Urinary bladder (tissue), 2 donors: ENCODE results near the gene CGA. TPM values are rescaled to one million over a fixed set of nuclear protein-coding genes. Genes with fewer than 3 reads are reported as not detected.

Source experiments
- polyA plus RNA-seq: library from polyadenylated mRNA; stranded (reverse); fragments of 200-250 nt; gene quantifications from one replicate; pipeline ENCODE4 v1.2.3, GENCODE V29; 2013
- total RNA-seq: library from RNA; depleted of rRNA; stranded (reverse); fragments of >200 nt; gene quantifications from one replicate; pipeline ENCODE4 v1.2.3, GENCODE V29; 2014
- donor health status: healthy.

Gene CGA
- total and polyA plus RNA-seq, 2 donors = not detected

Other genes starting within 250 kb of the CGA start
- gene HTR1E, start 157.6 kb downstream of the CGA start, total RNA-seq = 0.26 TPM
- not detected for gene HTR1E, start 157.6 kb downstream of the CGA start, polyA plus RNA-seq
- 138 TPM for gene ZNF292, start 60.5 kb upstream of the CGA start, total RNA-seq
- 8.5 TPM for gene ZNF292, start 60.5 kb upstream of the CGA start, polyA plus RNA-seq
- gene SMIM8, start 227.5 kb upstream of the CGA start, total RNA-seq = 37.8 TPM
- gene SMIM8, start 227.5 kb upstream of the CGA start, polyA plus RNA-seq = 9.6 TPM
- 0.16 TPM for gene GJB7, start 234.2 kb upstream of the CGA start, total RNA-seq
- gene GJB7, start 234.2 kb upstream of the CGA start, polyA plus RNA-seq = 0.09 TPM
- gene C6orf163, start 249.7 kb upstream of the CGA start, total RNA-seq = 17.1 TPM
- gene C6orf163, start 249.7 kb upstream of the CGA start, polyA plus RNA-seq = 0.47 TPM